HCT116 (cell line): ENCODE results near the gene TMEM271. TPM values are rescaled to one million over a fixed set of nuclear protein-coding genes. Genes with fewer than 3 reads are reported as not detected.

Source experiments
- ATAC-seq: fragments of 200-7000 bp; cut with Tn5 transposase; 2 replicates; pipeline ENCODE4 v1.9.1; 2020; ENCODE audit warnings: mild to moderate bottlenecking, moderate library complexity
- BruUV-seq: library from RNA; stranded (reverse); fragments of 400-500 nt; replicated peaks from 2 replicates; lab custom pipeline; 2021; lab: Mats Ljungman, UMichigan
- CTCF ChIA-PET: fragments of 300-600 bp; sonication (Branson Sonifier 250); formaldehyde crosslinking; loops from one replicate; lab custom pipeline; 2021; ENCODE audit warnings: antibody characterized with exemption; lab: Charles Lee
- POLR2A ChIA-PET: fragments of 300-600, 350-600 bp; sonication (Branson Sonifier 250); formaldehyde crosslinking; loops from one replicate; lab custom pipeline; 2021; ENCODE audit warnings: antibody characterized with exemption; lab: Charles Lee
- RAD21 ChIA-PET, 2 experiments: fragments of 300-600 bp; sonication (Branson Sonifier 250); formaldehyde crosslinking; loops; one replicate each; lab custom pipeline; 2023; ENCODE audit warnings: low total read pairs in 2 of 2; ENCODE audit not compliant: uncharacterized antibody in 2 of 2, unreplicated experiment in 2 of 2, low non-redundant PET in 1 of 2; lab: Charles Lee
- DNase-seq: peaks from one replicate; pipeline ENCODE4 v3.0.0-alpha.2; 2010; ENCODE audit warnings: low read depth, low spot score
- H2AFZ ChIP-seq: fragments of 200-600 bp; shearing (Covaris generic), sonication (generic); 2 replicates; pipeline ENCODE4 v1.6.1; 2017; ENCODE audit warnings: low read depth, mixed run types, mixed read lengths, antibody characterized with exemption, low read length; ENCODE audit not compliant: poor library complexity, severe bottlenecking
- H3K27ac ChIP-seq: 2 replicates; pipeline ENCODE4 v1.5.1; 2012; ENCODE audit warnings: low read depth, low read length
- H3K27me3 ChIP-seq: fragments of 200-600 bp; sonication (generic); 2 replicates; pipeline ENCODE4 v1.6.1; 2016; ENCODE audit warnings: mixed run types, low read length, mixed read lengths; ENCODE audit not compliant: insufficient read depth
- H3K36me3 ChIP-seq, 2 experiments: fragments of 200-500 bp in 1 of 2; fragments of 200-600 bp in 1 of 2; sonication (Bioruptor generic) in 1 of 2; sonication (generic) in 1 of 2; 2 replicates each; pipeline versions ENCODE4 v1.5.1 to v1.6.1; 2014 to 2016; ENCODE audit warnings: low read length in 2 of 2, inconsistent platforms in 1 of 2, mixed read lengths in 1 of 2, mixed run types in 1 of 2; ENCODE audit not compliant: insufficient read depth in 2 of 2, control insufficient read depth in 1 of 2
- H3K4me1 ChIP-seq, 2 experiments: fragments of 200-600 bp in 1 of 2; sonication (generic) in 1 of 2; 2 replicates each; pipeline versions ENCODE4 v1.5.1 to v1.6.1; 2012 to 2017; ENCODE audit warnings: low read length in 2 of 2, inconsistent platforms in 1 of 2, mild to moderate bottlenecking in 1 of 2, mixed read lengths in 1 of 2, mixed run types in 1 of 2, moderate library complexity in 1 of 2; ENCODE audit not compliant: insufficient read depth in 2 of 2, control insufficient read depth in 1 of 2
- H3K4me2 ChIP-seq: fragments of 200-600 bp; sonication (generic); 2 replicates; pipeline ENCODE4 v1.6.1; 2017; ENCODE audit warnings: mixed run types, low read length, mixed read lengths
- H3K4me3 ChIP-seq, 2 experiments: fragments of 200-600 bp in 1 of 2; sonication (generic) in 1 of 2; replicated peaks in 1 of 2; 2 replicates each; pipeline ENCODE4 v1.5.1; 2011 to 2016; ENCODE audit warnings: low read length in 2 of 2, control low read depth in 1 of 2, low read depth in 1 of 2, mild to moderate bottlenecking in 1 of 2, mixed read lengths in 1 of 2, mixed run types in 1 of 2
- H3K79me2 ChIP-seq: fragments of 200-600 bp; sonication (generic); 2 replicates; pipeline ENCODE4 v1.6.1; 2017; ENCODE audit warnings: mild to moderate bottlenecking, mixed run types, low read length, moderate library complexity, mixed read lengths; ENCODE audit not compliant: insufficient read depth
- H3K9ac ChIP-seq: fragments of 200-600 bp; sonication (generic); 2 replicates; pipeline ENCODE4 v1.6.1; 2016; ENCODE audit warnings: low read length, mixed read lengths
- H3K9me2 ChIP-seq: fragments of 200-600 bp; sonication (generic), shearing (Covaris generic); 2 replicates; pipeline ENCODE4 v1.6.1; 2017; ENCODE audit warnings: mixed run types, mild to moderate bottlenecking, moderate library complexity; ENCODE audit not compliant: insufficient read depth
- H3K9me3 ChIP-seq, 2 experiments: fragments of 200-500 bp in 1 of 2; fragments of 200-600 bp in 1 of 2; sonication (Bioruptor generic) in 1 of 2; sonication (generic) in 1 of 2; 2 replicates each; pipeline ENCODE4 v1.6.1; 2014 to 2017; ENCODE audit warnings: low read length in 2 of 2, mixed read lengths in 2 of 2, inconsistent platforms in 1 of 2, low read depth in 1 of 2, mild to moderate bottlenecking in 1 of 2, mixed run types in 1 of 2, moderate library complexity in 1 of 2; ENCODE audit not compliant: control insufficient read depth in 1 of 2, insufficient read depth in 1 of 2
- H4K20me1 ChIP-seq: fragments of 200-600 bp; sonication (generic), shearing (Covaris generic); 2 replicates; pipeline ENCODE4 v1.6.1; 2017; ENCODE audit warnings: mixed run types, mild to moderate bottlenecking, moderate library complexity; ENCODE audit not compliant: insufficient read depth
- CBX3 ChIP-seq: IDR thresholded peaks from 2 replicates; pipeline ENCODE4 v1.6.1; 2012; ENCODE audit warnings: low read depth
- EGR1 ChIP-seq: IDR thresholded peaks from 2 replicates; pipeline ENCODE4 v1.6.1; 2012; ENCODE audit warnings: low read depth
- ELF1 ChIP-seq: IDR thresholded peaks from 2 replicates; pipeline ENCODE4 v1.6.1; 2012; ENCODE audit warnings: low read depth, borderline replicate concordance
- EZH2 ChIP-seq: fragments of 200-600 bp; sonication (generic); IDR thresholded peaks from 2 replicates; pipeline ENCODE4 v1.6.1; 2017; ENCODE audit warnings: antibody characterized with exemption, mixed run types
- EZH2phosphoT487 ChIP-seq: fragments of 200-600 bp; IDR thresholded peaks from 2 replicates; pipeline ENCODE4 v1.6.1; 2018; ENCODE audit warnings: antibody characterized with exemption, borderline replicate concordance
- FOSL1 ChIP-seq: IDR thresholded peaks from 2 replicates; pipeline ENCODE4 v1.6.1; 2012; ENCODE audit warnings: low read depth
- JUND ChIP-seq: IDR thresholded peaks from 2 replicates; pipeline ENCODE4 v1.6.1; 2012
- POLR2AphosphoS5 ChIP-seq: IDR thresholded peaks from 2 replicates; pipeline ENCODE4 v1.6.1; 2011; ENCODE audit warnings: mild to moderate bottlenecking, low read depth, low read length, moderate library complexity
- RAD21 ChIP-seq: IDR thresholded peaks from 2 replicates; pipeline ENCODE4 v1.6.1; 2012; ENCODE audit warnings: low read depth, mild to moderate bottlenecking
- SIN3A ChIP-seq: IDR thresholded peaks from 2 replicates; pipeline ENCODE4 v1.6.1; 2012; ENCODE audit warnings: low read depth
- YY1 ChIP-seq: IDR thresholded peaks from 2 replicates; pipeline ENCODE4 v1.6.1; 2011; ENCODE audit warnings: low read length, low read depth, moderate library complexity, mild to moderate bottlenecking; ENCODE audit not compliant: insufficient replicate concordance; ENCODE audit errors: extremely low read depth
- ZFX ChIP-seq: fragments of 450-650 bp; IDR thresholded peaks from 2 replicates; pipeline ENCODE4 v1.6.1; 2017
- ZNF274 ChIP-seq: fragments of 200-500 bp; sonication (Bioruptor generic); IDR thresholded peaks from 2 replicates; pipeline ENCODE4 v1.6.1; 2014; ENCODE audit warnings: mild to moderate bottlenecking, low read depth, low read length, inconsistent platforms
- intact Hi-C: fragments of 100-400 bp; cut with micrococcal nuclease; formaldehyde crosslinking; loops from 2 replicates; pipeline ENCODE4 v1.10.0; 2022
- total RNA-seq: library from RNA; stranded (reverse); gene quantifications from one replicate; pipeline ENCODE4 v1.2.1, GENCODE V29; 2021; ENCODE audit not compliant: unreplicated experiment
- TF ChIP-seq, protein P1 (sequence below): IDR thresholded peaks from 2 replicates; pipeline ENCODE4 v1.6.1; 2012; ENCODE audit warnings: low read depth
- TF ChIP-seq, protein P2 (sequence below): IDR thresholded peaks from 2 replicates; pipeline ENCODE4 v1.6.1; 2011; ENCODE audit warnings: mild to moderate bottlenecking, low read length, moderate library complexity; ENCODE audit not compliant: insufficient replicate concordance; ENCODE audit errors: extremely low read depth

TMEM271 gene
- total RNA-seq, 1 experiment from 2014 or later, result not detected

DNA sequence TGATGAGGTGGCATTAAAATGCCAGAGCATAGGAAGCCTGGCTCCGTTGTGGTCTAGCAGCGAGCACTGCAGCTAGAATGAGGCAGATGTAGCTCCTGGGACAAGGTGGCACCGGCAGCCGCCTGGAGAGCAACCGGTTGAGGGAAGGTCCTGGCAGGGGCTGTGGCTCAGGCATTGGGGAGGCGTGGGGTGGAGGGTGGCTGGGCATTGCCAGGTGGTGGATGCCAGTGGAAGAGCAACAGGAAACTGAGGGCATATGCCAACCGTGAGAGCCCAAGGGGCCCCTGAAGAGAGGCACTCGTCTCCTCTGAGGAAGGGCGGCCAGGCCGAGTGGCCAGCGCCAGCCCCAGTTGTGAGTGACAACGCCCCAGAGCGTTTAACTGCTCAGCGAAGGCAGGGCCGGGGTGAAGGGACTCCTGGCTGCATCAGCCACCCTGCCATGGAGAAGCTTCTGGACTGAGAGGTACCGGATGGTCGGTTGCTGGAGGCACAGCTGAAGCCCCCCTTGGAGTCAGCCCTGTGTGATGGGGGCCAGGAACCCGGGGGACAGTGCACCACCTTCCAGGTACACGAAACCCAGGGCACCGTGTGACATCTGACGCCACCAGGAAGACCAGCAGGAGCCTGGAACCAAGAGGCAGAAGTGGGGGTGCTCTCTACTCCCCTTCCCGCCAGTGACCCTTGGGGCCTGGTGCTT, 36.1 kb upstream of the TMEM271 start (continued):
- no peak for TF ChIP-seq EZH2
- TF ChIP-seq ZFX, result no peak

DNA sequence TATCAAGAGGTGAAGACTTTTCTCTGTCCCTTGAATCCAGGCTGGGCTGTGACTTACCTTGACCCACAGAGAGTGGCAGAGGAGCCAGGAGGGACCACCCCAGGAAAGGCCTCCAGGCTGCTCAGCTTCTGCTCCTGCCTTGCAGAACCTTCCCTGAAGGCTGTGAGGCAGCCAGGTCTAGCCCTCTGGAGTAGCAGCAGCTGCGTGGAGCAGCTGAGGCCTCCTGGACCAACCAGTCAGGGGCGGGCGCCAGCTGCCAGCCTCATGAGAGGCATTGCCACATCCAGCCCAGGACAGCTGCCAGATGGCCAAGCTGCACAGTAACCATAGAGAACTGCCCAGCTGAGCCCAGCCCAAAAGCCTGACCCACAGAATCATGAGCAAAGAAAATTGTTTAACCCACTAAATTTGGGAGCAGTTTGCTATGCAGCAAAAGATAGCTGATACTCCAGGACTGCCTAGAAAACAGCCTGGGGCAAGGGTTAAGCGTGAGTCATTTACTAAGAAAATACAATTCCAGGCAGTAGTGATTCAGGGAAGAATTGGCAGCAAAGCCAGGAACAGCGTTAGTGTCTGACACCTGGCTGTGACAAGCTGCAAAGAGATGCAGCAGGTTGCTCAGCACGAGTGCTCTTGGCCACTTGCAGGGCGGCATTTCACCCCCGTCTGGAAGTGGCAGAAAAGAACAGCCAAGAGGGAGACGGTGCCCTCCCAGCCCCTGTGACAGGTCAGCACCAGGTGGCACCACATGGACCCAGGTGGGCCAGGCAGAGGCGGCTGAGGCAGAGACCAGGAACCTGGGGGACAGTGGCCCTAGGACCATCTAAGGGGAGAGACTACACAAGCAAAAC, 34.5 kb upstream of the TMEM271 start:
- intact Hi-C loops, result no loop called here
- no peaks in the 10 kb centered on the region for H3K9me2 ChIP-seq
- no peaks in the 10 kb centered on the region for H3K27me3 ChIP-seq
- no peak overlapping the region; the same call in 1 of the 2 replicates for H3K27ac ChIP-seq
- no peak for DNase-seq
- no peak overlapping the region for H3K4me3 ChIP-seq
- POLR2A ChIA-PET, result no interaction called here
- no peaks in the 10 kb centered on the region for H4K20me1 ChIP-seq
- RAD21 ChIA-PET, result interaction anchor here in 1 of 2 experiments (0.6 kb wide), 1 partner anchor 29 kb away, joined by 3 read pairs; no protein-coding TSS in a partner anchor
- no peaks in the 10 kb centered on the region for H3K9me3 ChIP-seq
- peak; percentile 71 for ATAC-seq
- 0 out of 2 replicates have a peak overlapping the region, but pooled peaks have one; percentile 14 for H3K4me2 ChIP-seq
- H3K79me2 ChIP-seq, result no peaks in the 10 kb centered on the region
- TF ChIP-seq, protein P1, sequence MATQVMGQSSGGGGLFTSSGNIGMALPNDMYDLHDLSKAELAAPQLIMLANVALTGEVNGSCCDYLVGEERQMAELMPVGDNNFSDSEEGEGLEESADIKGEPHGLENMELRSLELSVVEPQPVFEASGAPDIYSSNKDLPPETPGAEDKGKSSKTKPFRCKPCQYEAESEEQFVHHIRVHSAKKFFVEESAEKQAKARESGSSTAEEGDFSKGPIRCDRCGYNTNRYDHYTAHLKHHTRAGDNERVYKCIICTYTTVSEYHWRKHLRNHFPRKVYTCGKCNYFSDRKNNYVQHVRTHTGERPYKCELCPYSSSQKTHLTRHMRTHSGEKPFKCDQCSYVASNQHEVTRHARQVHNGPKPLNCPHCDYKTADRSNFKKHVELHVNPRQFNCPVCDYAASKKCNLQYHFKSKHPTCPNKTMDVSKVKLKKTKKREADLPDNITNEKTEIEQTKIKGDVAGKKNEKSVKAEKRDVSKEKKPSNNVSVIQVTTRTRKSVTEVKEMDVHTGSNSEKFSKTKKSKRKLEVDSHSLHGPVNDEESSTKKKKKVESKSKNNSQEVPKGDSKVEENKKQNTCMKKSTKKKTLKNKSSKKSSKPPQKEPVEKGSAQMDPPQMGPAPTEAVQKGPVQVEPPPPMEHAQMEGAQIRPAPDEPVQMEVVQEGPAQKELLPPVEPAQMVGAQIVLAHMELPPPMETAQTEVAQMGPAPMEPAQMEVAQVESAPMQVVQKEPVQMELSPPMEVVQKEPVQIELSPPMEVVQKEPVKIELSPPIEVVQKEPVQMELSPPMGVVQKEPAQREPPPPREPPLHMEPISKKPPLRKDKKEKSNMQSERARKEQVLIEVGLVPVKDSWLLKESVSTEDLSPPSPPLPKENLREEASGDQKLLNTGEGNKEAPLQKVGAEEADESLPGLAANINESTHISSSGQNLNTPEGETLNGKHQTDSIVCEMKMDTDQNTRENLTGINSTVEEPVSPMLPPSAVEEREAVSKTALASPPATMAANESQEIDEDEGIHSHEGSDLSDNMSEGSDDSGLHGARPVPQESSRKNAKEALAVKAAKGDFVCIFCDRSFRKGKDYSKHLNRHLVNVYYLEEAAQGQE, result no peak
- TF ChIP-seq ELF1, result no peak
- TF ChIP-seq JUND, result 0 out of 2 replicates have a peak, but pooled peaks have one; percentile 19
- TF ChIP-seq ZNF274, result no peak
- TF ChIP-seq ZFX, result no peak
- TF ChIP-seq EZH2phosphoT487, result no peak
- 0 out of 2 replicates have a peak, but pooled peaks have one; percentile 37 for TF ChIP-seq FOSL1
- TF ChIP-seq CBX3, result no peak
- TF ChIP-seq RAD21, result 0 out of 2 replicates have a peak, but pooled peaks have one; percentile 23
- no peak for TF ChIP-seq SIN3A
- TF ChIP-seq, protein P2, sequence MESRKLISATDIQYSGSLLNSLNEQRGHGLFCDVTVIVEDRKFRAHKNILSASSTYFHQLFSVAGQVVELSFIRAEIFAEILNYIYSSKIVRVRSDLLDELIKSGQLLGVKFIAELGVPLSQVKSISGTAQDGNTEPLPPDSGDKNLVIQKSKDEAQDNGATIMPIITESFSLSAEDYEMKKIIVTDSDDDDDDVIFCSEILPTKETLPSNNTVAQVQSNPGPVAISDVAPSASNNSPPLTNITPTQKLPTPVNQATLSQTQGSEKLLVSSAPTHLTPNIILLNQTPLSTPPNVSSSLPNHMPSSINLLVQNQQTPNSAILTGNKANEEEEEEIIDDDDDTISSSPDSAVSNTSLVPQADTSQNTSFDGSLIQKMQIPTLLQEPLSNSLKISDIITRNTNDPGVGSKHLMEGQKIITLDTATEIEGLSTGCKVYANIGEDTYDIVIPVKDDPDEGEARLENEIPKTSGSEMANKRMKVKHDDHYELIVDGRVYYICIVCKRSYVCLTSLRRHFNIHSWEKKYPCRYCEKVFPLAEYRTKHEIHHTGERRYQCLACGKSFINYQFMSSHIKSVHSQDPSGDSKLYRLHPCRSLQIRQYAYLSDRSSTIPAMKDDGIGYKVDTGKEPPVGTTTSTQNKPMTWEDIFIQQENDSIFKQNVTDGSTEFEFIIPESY, result no peak
- TF ChIP-seq EGR1, result no peak
- TF ChIP-seq YY1, result no peak
- TF ChIP-seq POLR2AphosphoS5, result no peak
- CTCF ChIA-PET, result no interaction called here
- BruUV-seq, result no TSS peak
- H3K4me1 ChIP-seq, result peaks cover 9% of the 10 kb centered on the region in 2 experiments; a peak in 3 of 4 replicates
- no peak overlapping the region for H3K9ac ChIP-seq
- H3K36me3 ChIP-seq, result no peaks in the 10 kb centered on the region
- no peak overlapping the region for H2AFZ ChIP-seq
